Kidney glomerular epithelial cell (primary cell): ENCODE results near the gene IGFALS.

Experiments used
- DNase-seq: peaks from one replicate; lab custom pipeline; 2025; lab: John Stamatoyannopoulos, UW

Gene IGFALS

GRCh38 chr16:1793578-1794220 lies at the start of gene IGFALS:
Gene IGFALS (minus strand): TSS chr16:1793705. CDS start chr16:1793652, 53 bp downstream.
- DNase-seq, result no peak

DNA sequence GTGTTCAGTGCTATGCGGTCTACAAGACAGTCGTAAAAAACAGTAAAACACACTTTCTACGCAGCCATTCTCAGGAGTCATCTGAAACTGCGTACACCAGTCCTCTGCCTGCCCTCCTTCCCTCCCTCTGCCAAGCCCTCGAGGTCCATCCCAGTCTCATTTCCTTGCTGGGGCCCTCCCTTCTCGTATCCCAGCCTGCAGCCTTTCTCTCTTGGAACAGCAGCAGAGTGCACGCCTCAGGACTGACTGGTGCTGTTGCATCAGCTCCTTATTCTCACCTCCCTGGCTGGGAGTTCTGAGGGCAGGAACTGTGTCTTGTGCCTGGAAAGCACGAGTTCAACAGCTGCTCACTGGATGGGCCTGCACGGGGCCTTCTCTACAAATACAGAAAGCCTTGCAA lies 46.0 kb upstream of the IGFALS start:
- DNase-seq, result no peak

- no peak for DNase-seq
These were observed 40.6 kb upstream of the IGFALS start for GRCh38 chr16:1834096-1834495.

DNA sequence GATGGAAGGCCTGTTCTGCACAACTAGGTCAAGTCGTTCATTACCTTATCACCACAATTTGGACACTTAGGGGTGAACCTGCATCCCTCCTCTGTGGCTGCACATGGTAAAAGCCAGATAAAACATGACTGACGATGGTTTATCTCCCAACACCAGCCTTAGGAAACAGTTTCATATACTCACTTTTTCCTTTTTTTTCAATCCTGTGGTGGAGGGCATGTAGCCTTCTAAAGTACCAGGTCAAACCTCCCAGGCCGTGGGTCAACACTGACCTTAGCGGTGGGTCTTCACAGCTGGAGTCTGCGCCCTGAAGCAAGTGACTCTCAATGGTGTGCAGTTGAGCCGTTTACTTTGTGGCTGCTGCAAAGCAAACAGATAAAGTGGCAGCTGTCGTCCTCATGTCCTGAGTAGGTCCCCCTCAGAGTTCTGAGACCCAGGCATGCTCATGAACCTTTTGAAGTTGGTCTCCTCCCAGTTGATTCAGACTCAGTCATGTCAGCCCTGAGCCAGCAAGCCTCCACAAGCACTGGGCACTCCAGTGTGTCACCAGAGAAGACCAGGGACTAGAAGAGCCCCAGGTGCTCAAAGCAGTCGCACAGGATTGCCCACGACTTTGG lies 39.4 kb upstream of the IGFALS start:
- no peak for DNase-seq

GRCh38 chr16:1831186-1832075 lies 37.9 kb upstream of the IGFALS start:
- DNase-seq, result no peak

- no peak for DNase-seq
These were observed 36.7 kb upstream of the IGFALS start for GRCh38 chr16:1830213-1830612.

DNA sequence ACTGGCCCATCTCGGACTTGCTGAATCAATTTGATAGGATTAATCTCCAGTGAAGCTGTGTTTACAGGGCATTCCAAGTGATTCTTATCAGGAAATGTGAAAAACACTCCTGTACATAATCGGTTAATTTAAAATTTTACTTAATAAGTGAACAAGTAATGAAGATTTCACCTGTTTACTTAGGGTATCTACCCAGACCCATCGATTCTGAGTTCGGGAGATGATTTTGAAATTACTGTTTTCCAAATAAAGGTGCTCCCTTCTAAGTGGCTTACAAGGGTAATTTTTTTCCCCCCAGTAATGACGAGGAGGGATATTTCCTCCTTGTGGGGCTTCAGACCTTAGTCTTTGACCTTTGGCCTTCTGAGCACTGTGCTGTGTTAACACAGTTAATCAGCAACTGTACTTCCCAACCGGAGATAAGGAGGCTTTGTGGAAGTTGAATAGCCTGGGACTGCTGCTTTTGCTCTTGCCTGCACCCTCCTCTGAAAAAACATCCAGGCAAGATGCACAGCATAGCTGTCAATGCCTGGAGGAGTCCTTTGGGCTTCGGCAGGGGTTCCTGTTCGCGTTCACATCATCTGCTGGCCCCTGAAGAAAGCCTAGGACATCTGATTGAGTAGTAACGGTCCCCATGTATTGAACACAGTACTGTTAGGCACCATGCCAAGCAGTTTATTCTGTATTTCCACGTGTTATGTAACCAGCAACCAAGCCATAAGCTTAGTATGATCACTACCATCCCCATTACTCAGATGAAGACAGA lies 35.3 kb upstream of the IGFALS start:
- DNase-seq, result no peak

GRCh38 chr16:1826691-1827573 lies 33.4 kb upstream of the IGFALS start, which contains the start of the genes FAHD1 and HAGH:
Gene FAHD1 (plus strand): TSS chr16:1827206. CDS start chr16:1827239, 33 bp downstream.
Gene HAGH (minus strand): TSS chr16:1826825. CDS start chr16:1826787, 38 bp downstream.
- peak; percentile 91 for DNase-seq

DNA sequence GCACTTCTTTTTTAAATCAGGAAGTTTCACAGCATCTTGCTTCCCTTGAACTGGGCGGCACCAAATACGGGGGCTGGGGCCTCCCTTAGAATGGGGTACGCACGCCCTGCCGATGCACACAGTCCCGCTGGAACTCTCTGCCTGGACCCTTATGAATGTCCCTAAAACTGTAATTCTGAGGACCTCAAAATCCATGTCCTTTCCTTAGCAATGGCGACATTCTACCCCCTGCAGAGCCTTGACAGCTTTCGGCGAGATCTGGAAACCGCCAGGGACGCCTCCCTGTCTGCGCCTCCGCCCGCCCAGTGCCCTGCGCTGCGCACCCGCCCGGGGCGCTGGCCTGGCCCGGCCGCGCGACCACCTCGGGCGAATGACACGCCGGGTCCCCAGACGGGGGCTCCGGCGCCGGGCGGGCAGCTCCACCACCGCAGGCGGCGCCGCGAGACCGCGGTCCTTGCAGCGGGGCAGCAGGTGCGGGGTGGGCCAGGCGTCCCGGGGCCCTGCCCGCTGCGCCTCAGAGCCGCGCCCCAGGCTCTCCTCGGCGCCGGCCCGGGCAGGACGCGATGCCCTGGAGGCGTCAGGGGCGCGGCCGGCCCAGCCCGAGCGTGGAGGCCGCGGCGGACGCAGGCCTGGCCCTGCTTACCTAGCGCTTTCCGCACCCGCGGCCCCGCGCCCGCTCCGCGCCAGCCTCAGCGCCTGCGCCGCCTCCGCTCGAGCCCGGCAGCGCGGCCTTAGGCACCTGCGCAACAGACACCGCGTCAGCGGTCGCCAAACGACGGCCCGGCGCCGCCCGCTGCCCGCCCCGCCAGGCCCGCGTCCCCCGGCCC lies 32.6 kb upstream of the IGFALS start:
- DNase-seq, result peak; percentile 67

DNA sequence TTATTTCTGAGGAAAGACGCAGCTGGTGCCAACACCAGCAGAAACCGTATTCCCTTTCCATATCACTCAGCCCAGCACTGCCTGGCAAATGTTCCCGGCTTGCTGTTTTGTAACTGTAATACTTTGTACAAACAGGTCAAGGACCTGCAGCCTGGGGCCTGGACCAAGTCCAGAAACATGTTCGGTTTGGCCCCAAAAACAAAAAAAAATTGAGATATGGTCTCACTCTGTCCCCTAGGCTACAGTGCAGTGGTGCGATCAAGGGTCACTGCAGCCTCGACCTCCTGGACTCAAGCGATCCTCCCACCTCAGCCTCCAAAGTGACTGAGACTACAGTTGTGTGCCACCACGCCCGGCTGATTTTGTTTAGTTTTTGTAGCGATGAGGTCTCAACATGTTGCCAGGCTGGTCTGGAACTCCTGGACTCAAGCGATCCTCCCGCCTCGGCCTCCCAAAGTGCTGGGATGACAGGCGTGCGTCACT lies 31.9 kb upstream of the IGFALS start:
- DNase-seq, result no peak

GRCh38 chr16:1823821-1824220 lies 30.3 kb upstream of the IGFALS start:
- no peak for DNase-seq

- no peak for DNase-seq
These were observed 29.3 kb upstream of the IGFALS start for GRCh38 chr16:1822801-1823200.

DNA sequence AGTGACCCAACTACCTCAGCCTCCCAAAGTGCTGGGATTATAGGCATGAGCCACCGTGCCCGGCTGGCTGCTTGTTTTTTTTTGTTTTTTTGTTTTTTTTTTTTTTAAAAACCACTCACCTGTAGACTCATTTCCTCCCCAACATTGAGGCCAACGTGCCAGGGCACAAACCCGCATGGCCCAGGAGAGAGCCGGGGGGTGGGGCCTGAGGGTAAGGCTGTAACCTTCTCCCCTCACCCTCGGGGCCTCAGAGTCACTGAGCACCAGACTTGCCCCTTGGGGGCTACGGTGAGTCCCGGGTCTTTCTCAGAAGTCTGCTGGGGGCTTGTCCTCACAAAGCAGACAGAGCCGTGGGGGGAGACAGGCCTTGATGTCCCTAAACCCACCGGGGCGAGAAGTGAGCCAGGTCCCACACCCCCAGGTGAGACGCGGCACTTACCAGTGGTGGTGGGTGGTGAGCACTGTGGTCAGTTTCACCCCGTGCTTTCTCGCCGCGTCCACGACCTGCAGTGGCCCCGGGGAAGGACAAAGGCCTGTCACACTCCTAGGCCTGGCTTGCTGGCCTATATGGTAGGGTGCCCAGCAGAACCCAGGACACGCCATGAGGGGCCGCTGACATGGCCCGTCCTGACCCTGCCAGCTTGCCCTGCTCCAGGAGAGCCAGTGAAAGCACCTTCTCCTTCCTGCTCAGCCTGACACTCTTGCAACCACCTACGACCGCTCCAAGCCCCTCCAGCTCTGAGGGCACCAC lies 28.5 kb upstream of the IGFALS start:
- no peak for DNase-seq

GRCh38 chr16:1820946-1821290 lies 27.4 kb upstream of the IGFALS start:
- no peak for DNase-seq

DNA sequence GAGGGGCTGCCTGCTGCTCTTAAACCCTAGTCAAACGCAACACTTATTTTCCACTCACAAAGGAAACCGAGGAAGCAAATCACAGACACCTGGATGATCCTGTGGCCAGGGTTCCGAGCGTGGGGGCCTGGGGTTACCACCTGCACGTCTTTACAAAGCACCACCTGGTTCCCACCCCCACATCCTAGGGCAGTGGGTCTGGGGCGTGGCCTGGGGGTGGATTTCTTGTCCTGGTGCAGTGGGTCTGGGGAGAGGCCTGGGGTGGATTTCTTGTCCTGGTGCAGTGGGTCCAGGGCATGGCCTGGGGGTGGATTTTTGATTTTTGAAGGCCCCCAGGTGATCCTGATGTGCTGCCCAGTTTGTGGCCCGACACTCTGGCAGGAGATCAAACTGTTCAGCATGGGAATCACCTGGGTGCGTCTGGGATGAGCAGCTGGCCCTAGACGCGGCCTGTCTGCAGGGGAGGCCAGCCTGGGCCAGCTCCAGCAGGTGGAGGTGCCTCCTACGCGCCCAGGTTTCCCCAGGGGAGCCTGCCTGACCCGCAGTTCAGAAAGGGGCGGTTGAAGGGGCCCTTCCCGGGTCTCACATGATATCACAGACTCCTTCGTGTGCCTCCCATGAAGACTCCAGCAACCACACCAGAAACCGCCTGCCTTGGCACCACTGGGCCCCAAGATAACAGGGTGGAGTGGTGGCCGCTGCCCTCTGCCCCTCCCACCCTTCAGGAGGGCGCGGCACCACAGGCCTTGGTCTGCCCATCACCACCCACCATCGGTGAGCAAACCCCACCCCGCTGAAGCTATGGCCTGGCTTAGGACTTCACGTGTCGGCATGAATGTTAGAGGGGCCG lies 26.8 kb upstream of the IGFALS start:
- no peak for DNase-seq

- DNase-seq, result no peak
These were observed 26.1 kb upstream of the IGFALS start for GRCh38 chr16:1819611-1820010.

DNA sequence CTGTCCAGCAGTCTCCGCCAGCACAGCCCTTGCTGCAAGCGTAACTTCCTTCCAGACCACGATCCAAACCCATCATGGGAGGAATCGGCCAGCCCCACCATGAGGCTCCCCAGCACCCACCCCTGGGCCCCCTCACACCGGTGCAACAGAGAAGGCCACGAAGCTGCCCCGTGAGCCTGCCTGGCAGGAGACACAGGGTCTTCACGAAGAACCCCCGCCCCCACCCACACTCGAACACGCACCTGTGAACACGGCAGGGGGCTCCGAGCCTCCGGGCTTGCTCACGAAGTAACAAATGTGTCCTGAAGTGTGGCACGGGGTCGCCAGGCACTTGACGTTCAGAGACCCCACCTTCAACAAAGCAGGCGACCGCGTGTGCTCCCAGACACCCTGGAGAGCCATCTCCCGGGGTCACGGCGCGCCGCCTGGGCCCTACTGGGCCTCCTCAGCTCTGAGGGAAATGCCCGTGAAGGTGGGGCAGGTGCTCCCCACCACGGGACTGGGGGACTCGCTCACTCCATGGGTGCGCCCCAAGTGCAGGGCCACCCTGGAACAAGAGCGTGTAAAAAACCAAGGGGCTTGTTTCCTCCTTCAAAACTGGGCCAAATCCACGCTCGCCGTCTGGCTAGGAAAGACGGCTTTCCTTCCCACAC lies 25.5 kb upstream of the IGFALS start:
- DNase-seq, result no peak
